Neural progenitor cell (in vitro differentiated cells): ENCODE results near the gene ATXN7L1. TPM values are rescaled to one million over a fixed set of nuclear protein-coding genes. Genes with fewer than 3 reads are reported as not detected.

Experiments used
- DNase-seq: peaks from one replicate; pipeline ENCODE4 v3.0.0-alpha.2; 2016; ENCODE audit warnings: low spot score
- H2AFZ ChIP-seq: fragments of 200-600 bp; sonication (generic); replicated peaks from 2 replicates; pipeline ENCODE4 v1.6.1; 2016; ENCODE audit warnings: antibody characterized with exemption
- H3F3A ChIP-seq: fragments of 200-600 bp; sonication (generic); 2 replicates; pipeline ENCODE4 v1.6.1; 2016; ENCODE audit warnings: antibody characterized with exemption, low read depth
- H3K27ac ChIP-seq: fragments of 200-600 bp; sonication (generic); 2 replicates; pipeline ENCODE4 v1.5.1; 2016; ENCODE audit warnings: mild to moderate bottlenecking
- H3K27me3 ChIP-seq: fragments of 200-600 bp; sonication (generic); 2 replicates; pipeline ENCODE4 v1.6.1; 2016; ENCODE audit warnings: mild to moderate bottlenecking, moderate library complexity
- H3K36me3 ChIP-seq: fragments of 200-600 bp; sonication (generic); 2 replicates; pipeline ENCODE4 v1.5.1; 2016
- H3K4me1 ChIP-seq: fragments of 200-600 bp; sonication (generic); 2 replicates; pipeline ENCODE4 v1.6.1; 2016; ENCODE audit warnings: mixed run types
- H3K4me2 ChIP-seq: fragments of 200-600 bp; sonication (generic); 2 replicates; pipeline ENCODE4 v1.6.1; 2016
- H3K4me3 ChIP-seq: fragments of 200-600 bp; sonication (generic); 2 replicates; pipeline ENCODE4 v1.5.1; 2016
- H3K79me2 ChIP-seq: fragments of 200-600 bp; sonication (generic); 2 replicates; pipeline ENCODE4 v1.6.1; 2016; ENCODE audit warnings: low read depth
- H3K9ac ChIP-seq: fragments of 200-600 bp; sonication (generic); 2 replicates; pipeline ENCODE4 v1.6.1; 2016
- H3K9me3 ChIP-seq: fragments of 200-600 bp; sonication (generic); 2 replicates; pipeline ENCODE4 v1.5.1; 2016; ENCODE audit warnings: low read depth
- H4K20me1 ChIP-seq: fragments of 200-600 bp; sonication (generic); 2 replicates; pipeline ENCODE4 v1.6.1; 2016; ENCODE audit warnings: low read depth
- H3K27ac Mint-ChIP-seq: 3 replicates; pipeline ENCODE4 v1.8.0; 2021; ENCODE audit warnings: mixed read lengths
- H3K27me3 Mint-ChIP-seq: 2 replicates; pipeline ENCODE4 v1.8.0; 2022; ENCODE audit warnings: low read depth, mild to moderate bottlenecking, inconsistent platforms, moderate library complexity, mixed read lengths; ENCODE audit not compliant: insufficient read depth
- H3K36me3 Mint-ChIP-seq: 3 replicates; pipeline ENCODE4 v1.8.0; 2021; ENCODE audit warnings: mixed read lengths
- H3K4me1 Mint-ChIP-seq: 3 replicates; pipeline ENCODE4 v1.8.0; 2021; ENCODE audit warnings: mixed read lengths
- H3K4me3 Mint-ChIP-seq: 3 replicates; pipeline ENCODE4 v1.8.0; 2021; ENCODE audit warnings: mild to moderate bottlenecking, moderate library complexity, mixed read lengths
- H3K9me3 Mint-ChIP-seq: 3 replicates; pipeline ENCODE4 v1.8.0; 2020; ENCODE audit warnings: mixed read lengths
- CTCF ChIP-seq: fragments of 200-600 bp; sonication (generic); IDR thresholded peaks from 2 replicates; pipeline ENCODE4 v1.5.1; 2017; ENCODE audit warnings: antibody characterized with exemption, mild to moderate bottlenecking
- EZH2 ChIP-seq: fragments of 200-600 bp; sonication (generic); IDR thresholded peaks from 2 replicates; pipeline ENCODE4 v1.6.1; 2017; ENCODE audit warnings: antibody characterized with exemption, mild to moderate bottlenecking, moderate library complexity
- EZH2phosphoT487 ChIP-seq: fragments of 200-600 bp; sonication (generic); IDR thresholded peaks from 2 replicates; pipeline ENCODE4 v1.6.1; 2017; ENCODE audit warnings: antibody characterized with exemption
- total RNA-seq: library from RNA; depleted of rRNA; stranded (reverse); fragments of >200 nt; gene quantifications from 2 replicates; pipeline ENCODE4 v1.2.3, GENCODE V29; 2015; ENCODE audit warnings: low replicate concordance

The ATXN7L1 gene
- total RNA-seq, result 5.9 and 8.6 TPM in 2 replicates

- Histone ChIP-seq H3K9ac (peak within 1 kb of the TSS; percentile 95), H3K79me2 (peaks cover 21% of the 10 kb centered on the region), H3K27me3 (peaks cover 25% of the 10 kb centered on the region), H3K36me3 (no peaks in the 10 kb centered on the region), H3K9me3 (no peaks in the 10 kb centered on the region), H3K4me1 (peaks cover 20% of the 10 kb centered on the region), H3K27ac (no peak within 1 kb of the TSS), H3K4me2 (peak within 1 kb of the TSS; percentile 100), H3F3A (peaks cover 14% of the 10 kb centered on the region), H3K4me3 (peak within 1 kb of the TSS; percentile 94), H2AFZ (peak within 1 kb of the TSS; percentile 99), H4K20me1 (peaks cover 4% of the 10 kb centered on the region)
- H3K27me3 Mint-ChIP-seq, result peaks cover 5% of the 10 kb centered on the region
- TF ChIP-seq EZH2 (no peak), CTCF (peak; percentile 49)
- DNase-seq, result peak; percentile 98
- peak within 1 kb of the TSS; percentile 98 for H3K4me3 Mint-ChIP-seq
- peak within 1 kb of the TSS; percentile 100 for H3K27ac Mint-ChIP-seq
- peaks cover 18% of the 10 kb centered on the region for H3K36me3 Mint-ChIP-seq
- no peaks in the 10 kb centered on the region for H3K9me3 Mint-ChIP-seq
- peaks cover 31% of the 10 kb centered on the region for H3K4me1 Mint-ChIP-seq
Observed at GRCh38 chr7:105876091-105876963, at the start of gene ATXN7L1. ATXN7L1 (minus strand) TSS chr7:105876599; CDS start chr7:105876558, 41 bp downstream.

- Mint-ChIP-seq H3K4me3 (no peak overlapping the region), H3K9me3 (peaks cover 20% of the 10 kb centered on the region), H3K27ac (no peak overlapping the region), H3K36me3 (peaks cover 9% of the 10 kb centered on the region), H3K27me3 (peaks cover 4% of the 10 kb centered on the region), H3K4me1 (no peaks in the 10 kb centered on the region)
- no peaks in the 10 kb centered on the region for H3K4me1 ChIP-seq
- no peak overlapping the region for H3K27ac ChIP-seq
- H3F3A ChIP-seq, result no peaks in the 10 kb centered on the region
- H3K4me3 ChIP-seq, result no peak overlapping the region
- no peak overlapping the region for H3K9ac ChIP-seq
- no peaks in the 10 kb centered on the region for H3K36me3 ChIP-seq
- no peak overlapping the region for H3K4me2 ChIP-seq
- TF ChIP-seq EZH2 (no peak), CTCF (no peak), EZH2phosphoT487 (no peak)
- DNase-seq, result no peak
- no peaks in the 10 kb centered on the region for H3K79me2 ChIP-seq
- no peaks in the 10 kb centered on the region for H4K20me1 ChIP-seq
- H3K27me3 ChIP-seq, result no peaks in the 10 kb centered on the region
- H2AFZ ChIP-seq, result no peak overlapping the region
- no peaks in the 10 kb centered on the region for H3K9me3 ChIP-seq
Observed at GRCh38 chr7:105926131-105926530, 49.7 kb upstream of the ATXN7L1 start.

- Histone ChIP-seq H3K9ac (no peak overlapping the region), H3K79me2 (no peaks in the 10 kb centered on the region), H3K4me3 (no peak overlapping the region), H3K27ac (no peak overlapping the region), H4K20me1 (no peaks in the 10 kb centered on the region), H3K4me2 (no peak overlapping the region), H3F3A (no peaks in the 10 kb centered on the region), H3K27me3 (no peaks in the 10 kb centered on the region), H3K9me3 (no peaks in the 10 kb centered on the region), H3K36me3 (no peaks in the 10 kb centered on the region), H3K4me1 (no peaks in the 10 kb centered on the region), H2AFZ (no peak overlapping the region)
- Mint-ChIP-seq H3K4me3 (no peak overlapping the region), H3K36me3 (peaks cover 9% of the 10 kb centered on the region), H3K27ac (no peak overlapping the region), H3K27me3 (peaks cover 4% of the 10 kb centered on the region), H3K9me3 (peaks cover 20% of the 10 kb centered on the region), H3K4me1 (no peaks in the 10 kb centered on the region)
- TF ChIP-seq EZH2 (no peak), EZH2phosphoT487 (no peak), CTCF (no peak)
- no peak for DNase-seq
Observed at GRCh38 chr7:105924945-105925344, 48.5 kb upstream of the ATXN7L1 start.
